Fibroblast of upper back skin (primary cell): ENCODE data around the gene ABCC8.

Source experiments
- DNase-seq: peaks from one replicate; pipeline ENCODE4 v3.0.0-alpha.2; 2013

The ABCC8 gene

DNA sequence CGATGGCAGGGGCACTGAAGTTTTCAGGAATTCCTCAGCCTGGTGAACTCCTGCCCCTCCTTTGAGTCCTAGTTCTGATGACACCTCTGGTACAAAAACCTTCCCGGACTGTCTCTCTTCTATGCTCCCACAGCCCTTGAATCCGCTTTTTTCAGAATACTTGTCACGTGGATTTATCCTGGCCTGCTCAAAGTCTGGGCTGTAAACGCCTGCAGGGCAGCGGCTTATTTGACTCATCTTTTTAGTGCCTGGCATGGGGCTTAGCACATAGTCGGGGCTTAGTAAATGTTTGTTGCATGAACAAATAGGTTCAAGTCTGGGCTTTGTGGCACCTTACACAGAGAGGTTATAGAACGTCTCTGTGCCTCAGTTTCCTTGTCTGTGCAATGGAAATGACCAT lies 74.8 kb downstream of the ABCC8 start:
- DNase-seq: no peak

DNA sequence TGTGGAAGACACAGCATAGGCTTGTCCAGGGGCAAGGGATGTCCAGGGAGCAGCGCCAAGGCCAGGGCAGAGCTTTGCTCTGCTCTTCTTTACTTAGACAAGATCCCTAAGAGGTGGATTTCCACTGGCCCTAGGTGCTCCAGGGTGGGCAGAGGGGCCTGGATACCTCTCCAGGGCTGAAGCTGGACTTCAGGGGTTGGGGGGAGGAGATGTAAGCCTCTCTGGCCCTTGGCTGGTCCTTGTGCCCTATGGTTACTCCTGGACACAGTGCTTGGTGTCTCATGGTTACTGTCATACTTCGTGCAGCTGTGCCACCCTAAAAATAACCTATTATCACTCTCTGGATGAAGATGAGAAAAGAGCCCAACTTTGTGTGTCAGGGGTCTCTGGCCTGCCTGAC lies 75.3 kb downstream of the ABCC8 start:
- DNase-seq: no peak

DNA sequence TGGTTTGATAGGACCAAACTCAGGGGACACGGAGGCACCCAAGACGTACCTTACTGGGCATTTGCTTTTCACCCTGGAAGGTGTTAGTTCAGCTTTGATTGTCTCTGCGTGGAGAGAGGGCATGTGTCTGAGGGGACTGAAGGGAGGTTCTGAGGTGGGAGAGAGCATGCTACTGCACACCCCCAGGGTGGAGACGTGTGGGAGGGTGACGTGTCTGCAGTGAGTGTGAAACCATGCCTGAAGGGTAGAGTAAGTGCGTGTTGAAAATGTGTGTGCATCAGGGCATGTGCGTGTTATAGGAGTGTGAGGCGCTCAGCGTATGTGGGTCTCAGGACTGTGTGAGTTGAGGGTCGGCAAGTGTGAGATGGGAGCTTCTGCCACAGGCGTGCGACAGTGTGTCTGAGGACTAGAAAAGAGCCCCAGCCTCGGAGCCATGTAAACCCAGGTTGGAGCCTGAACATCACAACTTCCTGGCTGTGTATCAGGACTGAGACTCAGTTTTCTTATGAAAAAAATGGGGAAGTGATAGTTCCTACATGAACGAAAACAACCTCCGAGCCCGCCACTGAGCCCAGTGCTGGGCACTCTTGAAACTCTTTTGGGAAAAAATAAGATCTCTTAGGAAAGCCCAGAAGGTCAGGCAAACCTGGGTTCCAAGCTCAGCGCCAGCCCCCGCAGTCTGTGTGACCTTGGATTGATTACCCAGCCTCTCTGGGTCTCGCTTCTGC lies 76.4 kb downstream of the ABCC8 start:
- no peak for DNase-seq

DNA sequence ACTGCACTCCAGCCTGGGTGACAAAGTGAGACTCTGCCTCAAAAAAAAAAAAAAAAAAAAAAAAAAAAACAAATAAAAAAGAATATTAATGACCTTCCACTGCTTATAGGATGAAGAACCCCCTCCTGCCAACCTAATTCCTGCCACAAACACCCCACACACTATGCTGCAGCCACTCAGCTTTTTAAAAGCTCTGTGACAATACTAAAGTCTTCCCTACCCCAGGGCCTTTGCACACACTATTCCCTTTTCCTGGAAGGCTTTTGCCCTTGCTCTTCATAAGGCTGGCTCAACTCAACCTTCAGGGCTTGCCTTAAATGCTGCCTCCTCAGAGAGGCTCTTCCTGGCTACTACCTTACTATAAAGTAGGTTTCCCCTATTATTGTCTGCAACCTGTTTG lies 77.4 kb downstream of the ABCC8 start:
- no peak for DNase-seq

DNA sequence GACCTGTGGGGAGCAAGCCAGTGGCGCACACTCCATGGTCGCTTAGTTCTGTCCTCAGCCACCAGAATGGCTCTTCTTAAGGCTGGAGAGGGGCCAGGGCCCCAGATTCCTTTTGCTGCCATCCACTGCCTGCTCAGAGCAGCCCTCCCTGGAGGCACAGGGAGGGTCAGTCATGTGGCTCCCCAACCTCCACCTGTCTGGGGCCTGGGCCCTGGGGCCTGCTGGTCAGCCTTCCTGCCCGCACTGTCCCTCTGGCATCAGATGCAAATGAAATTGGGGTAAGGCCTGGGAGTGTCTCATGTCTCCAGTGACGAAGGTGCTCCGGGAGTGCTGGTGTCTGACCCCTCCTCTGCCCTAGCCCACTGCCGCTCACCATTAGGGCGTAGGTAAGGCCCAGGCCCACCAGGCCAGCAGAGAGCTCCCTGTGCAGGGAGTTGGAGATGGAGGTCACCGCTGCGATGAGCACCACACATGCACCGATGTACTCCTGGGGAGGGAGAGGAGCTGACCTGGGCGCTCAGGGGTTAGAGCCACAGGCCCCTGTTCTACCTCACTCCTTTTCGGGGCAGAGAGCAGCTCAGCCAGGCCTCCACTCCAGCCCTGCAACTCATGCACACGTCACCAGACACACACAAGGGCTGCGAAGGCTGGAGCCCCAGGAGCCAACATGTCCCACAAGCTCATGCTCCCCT lies 79.2 kb downstream of the ABCC8 start:
- no peak for DNase-seq

DNA sequence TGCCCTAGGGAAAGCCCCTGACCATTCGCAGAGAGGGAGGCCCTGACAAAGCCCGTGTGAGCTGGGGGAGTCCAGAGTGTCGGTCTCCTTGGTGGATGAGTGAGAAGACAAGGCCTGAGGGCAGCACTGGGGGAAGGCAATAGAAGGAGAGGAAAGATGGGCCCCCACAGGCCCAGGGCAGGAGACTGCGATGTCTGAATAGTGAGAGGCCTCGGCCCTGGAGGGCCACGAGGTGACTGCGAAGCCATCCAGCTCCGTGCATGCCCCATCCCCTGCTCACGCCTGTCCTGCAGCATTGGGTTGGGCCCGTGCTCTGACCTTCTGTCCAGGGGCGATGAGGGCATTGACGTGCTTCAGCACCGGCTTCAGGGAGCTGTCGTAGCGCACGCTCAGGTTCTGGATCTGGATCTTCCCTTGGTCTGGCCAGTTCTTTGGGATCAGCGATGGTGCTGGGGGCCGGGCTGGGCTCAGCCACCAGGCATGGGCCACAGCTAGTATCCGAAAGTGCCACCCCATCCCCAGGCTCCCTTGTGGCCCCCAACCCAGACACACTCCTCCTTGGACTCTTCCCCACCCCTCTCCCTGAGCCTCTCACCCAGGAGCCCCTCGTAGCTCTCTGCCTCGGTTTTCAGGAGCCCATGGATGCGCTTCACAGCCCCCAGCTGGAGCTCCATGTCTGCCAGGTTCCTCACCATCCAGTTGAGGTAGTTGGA lies 79.9 kb downstream of the ABCC8 start:
- no peak for DNase-seq

DNA sequence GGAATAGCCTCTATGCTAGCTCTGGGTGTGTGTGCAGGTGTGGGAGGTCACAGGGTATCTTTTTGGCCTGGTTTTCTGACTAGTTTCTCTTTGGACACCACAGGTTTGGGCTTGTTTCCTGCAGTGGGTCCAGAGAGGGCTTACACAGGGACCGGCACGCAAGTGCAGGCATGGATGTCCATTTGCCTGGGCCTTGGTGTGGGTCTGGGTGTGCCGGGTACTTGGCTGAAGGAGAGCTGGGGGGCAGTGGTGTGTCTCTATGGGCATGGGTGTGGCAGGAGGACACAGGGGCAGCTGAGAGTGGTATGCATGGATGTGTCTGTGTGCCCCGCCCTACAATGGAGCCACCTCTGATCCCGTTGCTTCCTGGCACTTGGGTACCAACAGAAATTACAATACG lies 80.7 kb downstream of the ABCC8 start:
- DNase-seq: no peak

DNA sequence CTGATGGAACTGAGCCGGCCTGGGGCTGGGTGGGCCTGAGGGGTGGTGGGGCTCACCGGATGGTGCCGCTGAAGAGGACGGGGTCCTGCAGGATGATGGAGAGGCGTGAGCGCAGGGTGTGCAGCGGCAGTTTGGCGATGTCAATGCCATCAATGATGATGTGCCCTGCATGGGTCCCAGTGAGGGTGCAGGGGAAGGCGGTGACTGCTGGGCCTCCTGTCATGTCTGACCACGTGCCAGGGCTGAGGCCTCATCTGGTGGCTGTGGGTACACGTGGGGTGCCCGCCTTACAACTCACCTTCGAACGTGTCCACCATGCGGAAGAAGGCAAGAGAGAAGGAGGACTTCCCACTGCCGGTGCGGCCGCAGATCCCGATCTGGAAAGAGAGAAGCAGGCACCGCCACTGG lies 81.1 kb downstream of the ABCC8 start:
- DNase-seq: no peak

DNA sequence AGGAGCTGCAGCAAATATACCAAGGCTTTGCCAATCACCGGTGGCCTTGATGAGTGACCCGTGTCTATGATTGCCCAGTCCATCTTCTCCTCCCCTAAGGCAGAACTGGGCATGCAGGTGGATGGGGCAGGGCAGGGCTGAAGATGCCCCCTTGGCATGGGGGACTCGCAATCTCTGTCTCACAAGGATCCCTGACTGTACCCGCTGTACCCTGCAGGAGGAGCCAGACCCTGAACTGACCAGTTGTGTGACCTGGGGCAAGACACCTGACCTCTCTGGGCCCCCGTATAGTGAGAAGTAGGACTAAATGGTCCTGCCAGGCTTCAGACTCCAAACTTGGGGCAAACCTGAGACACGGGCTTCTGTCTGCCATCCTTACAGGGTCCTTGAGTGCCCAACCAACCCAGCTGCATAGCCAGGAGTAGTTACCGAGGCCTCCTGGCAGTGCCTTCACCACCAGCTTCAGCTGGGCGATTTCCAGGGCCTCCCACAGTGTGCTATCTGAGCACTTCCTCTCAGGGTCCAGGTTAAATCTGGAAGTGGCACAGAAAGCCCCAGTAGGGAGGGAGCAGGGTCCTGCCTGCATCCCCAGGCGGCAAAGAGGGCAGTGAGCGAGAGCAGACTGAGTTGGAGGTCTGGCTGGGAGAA lies 81.8 kb downstream of the ABCC8 start:
- DNase-seq: no peak

DNA sequence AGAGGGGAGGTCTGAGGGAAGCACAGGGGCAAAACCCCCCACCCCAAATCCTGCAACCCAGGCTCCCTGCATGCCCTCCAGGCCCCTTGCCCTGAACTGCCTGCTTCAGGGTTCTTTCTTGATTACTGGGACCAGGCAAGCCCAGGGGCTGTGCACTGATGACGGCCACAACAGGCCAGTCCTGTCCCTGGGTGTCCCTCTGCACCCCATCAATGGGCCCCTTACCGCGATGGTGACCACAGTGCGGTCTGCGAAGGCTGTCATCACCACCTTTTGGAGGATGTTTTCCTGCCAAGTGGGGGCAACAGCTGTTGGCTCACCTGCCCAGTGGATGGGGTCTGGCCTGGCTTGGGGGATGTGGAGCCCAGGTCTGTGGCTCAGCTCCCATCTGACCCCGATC lies 83.2 kb downstream of the ABCC8 start:
- DNase-seq: no peak

DNA sequence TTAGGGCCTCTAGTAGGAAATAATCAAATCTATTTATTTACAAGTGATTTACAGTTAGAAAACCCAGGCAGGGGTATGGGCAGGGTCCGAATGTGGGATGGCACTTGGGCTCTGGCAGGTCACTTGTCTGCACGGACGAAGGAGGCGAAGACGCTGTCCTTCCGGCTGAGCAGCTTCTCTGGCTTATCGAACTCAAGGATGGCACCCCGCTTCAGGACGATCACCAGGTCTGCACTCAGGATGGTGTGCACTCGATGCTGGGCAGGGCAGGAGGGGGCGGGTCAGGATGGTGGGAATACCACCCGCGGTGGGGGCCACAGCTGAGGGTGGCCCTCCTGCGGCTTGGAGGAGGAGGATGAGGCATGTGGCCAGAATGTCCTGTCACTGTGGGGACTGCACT lies 83.8 kb downstream of the ABCC8 start:
- DNase-seq: no peak

DNA sequence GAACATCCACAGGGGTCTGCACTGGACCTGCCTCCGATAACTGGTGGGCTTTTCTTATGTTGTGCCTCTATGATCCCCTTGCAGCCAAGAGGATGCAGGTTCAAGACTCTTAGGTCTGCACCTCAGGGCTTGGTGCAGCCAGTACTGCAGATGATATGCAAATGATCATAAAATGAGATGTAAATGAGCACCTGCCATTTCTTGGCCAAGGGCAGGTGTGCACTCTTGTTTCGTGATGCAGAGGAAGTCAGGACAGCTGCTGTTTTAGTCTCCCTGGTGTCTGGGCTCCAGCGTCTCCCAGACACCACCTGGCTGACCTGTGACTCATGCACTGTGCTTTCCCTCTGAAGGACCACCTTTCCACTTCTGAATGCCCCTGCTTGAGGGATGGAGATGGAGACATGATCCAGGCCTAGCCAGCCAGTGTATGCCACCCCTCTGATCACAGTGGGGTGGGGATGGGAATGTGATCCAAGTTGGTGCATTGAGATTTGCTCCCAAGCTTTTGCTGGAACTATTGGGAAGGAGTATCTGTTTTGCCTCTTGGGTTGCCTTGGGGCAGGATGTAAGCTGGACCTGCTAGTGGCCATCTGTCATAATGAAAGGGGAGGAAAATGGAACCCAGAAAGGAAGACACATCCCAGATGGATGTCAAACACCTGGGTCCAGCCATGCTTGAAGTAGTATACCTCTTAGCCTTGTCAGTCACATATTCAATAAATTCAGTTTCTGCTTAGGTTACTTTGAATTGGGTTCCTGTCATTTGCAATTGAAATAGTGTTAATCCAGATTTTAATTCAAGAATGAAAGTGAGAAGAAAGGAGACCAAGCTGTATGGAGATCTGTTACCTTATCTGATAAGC lies 84.9 kb downstream of the ABCC8 start:
- DNase-seq: no peak

DNA sequence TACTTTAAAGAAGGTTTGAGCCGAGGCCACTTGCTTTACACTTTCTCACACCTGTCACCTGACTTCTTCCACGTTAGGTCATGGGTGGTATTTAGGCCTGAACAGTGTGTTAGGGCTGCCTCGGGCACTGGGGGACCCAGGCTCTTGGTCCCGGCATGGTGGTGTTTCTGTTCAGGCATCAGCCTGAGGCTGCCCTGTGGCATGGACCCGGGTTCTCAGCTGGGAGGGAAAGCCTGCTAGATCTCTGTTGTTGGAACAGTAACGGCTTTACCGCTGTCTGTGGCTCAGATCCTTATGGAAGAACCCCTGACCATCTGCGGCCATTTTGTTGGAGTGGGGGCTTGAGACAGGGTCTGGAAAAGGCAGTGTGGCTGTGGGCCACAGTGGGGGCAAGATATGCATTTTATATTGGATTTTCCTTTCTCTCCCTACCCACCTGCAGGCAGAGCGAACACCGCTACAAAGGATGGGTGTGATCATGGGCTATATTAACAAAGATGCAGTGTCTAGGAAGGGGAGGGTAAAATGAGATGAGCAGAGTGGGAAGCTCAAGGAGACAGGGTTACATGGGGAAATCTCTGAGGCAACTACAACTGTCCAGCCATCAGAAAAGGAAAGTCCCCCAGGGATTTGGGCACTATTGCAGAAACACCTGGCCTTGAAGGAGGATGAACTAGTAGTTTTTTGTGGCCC lies 86.5 kb downstream of the ABCC8 start:
- no peak for DNase-seq

DNA sequence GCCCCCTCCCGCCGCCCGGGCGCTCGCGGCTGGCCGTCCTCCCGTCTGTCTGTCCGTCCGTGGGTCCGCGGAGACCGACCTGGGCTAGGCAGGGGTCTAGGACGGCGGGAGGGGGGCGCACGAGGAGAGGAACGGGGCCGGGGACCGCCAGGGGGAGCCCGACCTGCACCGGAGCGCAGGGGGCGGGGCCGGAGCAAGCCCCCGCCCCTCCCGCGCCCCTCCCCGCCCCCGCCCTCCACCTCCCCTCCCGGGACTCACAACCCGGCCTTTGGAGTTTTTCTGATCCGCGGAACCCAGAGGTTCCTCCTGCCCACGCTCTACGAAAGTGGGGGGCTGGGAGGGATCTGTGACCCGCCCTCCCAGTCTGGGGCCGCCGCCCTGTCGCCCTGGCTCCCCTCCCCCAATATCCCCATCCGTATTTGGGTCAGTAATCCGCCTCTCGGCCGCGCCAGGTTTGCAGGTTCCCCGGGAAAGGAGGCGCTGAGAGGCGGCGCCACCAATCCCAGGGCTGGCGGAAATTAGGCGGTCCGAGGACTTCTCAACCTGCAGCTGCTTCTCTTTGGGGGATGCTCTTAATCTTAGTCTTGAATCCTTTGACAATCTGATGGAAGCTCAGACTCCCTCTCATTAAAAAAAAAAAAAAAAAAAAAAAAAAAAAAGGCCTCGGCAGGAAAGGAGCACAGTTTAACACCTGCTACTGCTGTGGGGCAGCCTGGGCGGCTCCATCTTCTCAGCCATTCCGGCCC lies 87.3 kb downstream of the ABCC8 start:
- DNase-seq: peak; percentile 13

DNA sequence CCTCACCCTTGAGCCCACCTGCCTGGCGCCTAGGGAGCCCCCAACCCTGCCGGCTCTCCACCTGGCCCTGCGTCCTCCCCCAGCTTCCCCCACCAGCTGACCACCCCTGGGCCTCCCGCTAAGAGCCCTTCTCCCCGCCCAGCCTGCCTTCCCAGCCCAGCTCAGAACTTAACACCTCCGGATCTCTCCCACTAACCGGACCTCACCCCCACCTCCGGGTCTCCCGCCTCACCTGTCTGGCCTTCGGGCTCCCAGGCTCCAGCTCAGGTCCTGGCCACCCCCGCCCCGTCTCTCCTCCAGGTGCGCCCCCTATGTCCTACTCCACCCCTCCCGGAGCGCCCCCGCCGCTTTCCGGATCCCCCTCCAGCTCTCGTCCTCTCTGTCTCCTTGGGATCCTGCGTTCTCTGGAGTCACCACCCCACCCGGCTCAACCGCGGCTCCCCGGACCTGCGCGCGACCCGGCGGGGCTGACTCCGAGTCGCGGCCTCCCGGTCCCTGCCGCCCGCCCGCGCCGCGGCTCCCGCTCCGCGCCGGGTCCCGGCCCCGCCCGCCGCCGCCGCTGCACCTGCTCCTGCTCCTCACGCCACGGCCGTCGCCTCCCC lies 87.9 kb downstream of the ABCC8 start, which contains the start of gene KCNJ11:
KCNJ11 (minus strand) TSS at position 51 of the 602 bp plus-strand sequence. CDS start 568 bp downstream, outside the sequence.
- no peak for DNase-seq

DNA sequence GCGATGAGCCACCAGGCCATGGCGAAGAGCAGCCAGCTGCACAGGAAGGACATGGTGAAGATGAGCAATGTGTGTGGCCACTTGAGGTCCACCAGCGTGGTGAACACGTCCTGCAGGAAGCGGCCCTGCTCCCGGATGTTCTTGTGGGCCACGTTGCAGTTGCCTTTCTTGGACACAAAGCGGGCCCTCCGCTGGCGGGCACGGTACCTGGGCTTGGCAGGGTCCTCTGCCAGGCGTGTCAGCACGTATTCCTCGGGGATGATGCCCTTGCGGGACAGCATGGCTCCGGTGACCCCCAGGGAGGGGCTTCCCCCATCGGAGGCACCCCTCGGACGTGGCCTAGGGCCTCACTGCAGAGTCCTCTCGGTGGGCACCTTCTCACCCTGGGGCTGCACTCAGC lies 88.8 kb downstream of the ABCC8 start:
- no peak for DNase-seq

DNA sequence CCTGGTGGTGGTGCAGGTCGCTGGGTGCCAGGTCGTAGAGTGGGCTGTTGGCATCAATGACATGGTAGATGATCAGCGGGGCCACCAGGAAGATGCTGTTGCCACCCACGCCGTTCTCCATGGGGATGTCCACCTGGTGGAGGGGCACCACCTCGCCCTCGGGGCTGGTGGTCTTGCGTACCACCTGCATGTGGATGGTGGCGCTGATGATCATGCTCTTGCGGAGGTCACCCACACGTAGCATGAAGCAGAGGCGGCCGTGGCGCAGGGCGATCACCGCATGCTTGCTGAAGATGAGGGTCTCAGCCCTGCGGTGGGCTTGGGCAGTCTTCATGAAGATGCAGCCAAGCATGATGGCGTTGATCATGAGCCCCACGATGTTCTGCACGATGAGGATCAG lies 89.4 kb downstream of the ABCC8 start:
- DNase-seq: no peak

DNA sequence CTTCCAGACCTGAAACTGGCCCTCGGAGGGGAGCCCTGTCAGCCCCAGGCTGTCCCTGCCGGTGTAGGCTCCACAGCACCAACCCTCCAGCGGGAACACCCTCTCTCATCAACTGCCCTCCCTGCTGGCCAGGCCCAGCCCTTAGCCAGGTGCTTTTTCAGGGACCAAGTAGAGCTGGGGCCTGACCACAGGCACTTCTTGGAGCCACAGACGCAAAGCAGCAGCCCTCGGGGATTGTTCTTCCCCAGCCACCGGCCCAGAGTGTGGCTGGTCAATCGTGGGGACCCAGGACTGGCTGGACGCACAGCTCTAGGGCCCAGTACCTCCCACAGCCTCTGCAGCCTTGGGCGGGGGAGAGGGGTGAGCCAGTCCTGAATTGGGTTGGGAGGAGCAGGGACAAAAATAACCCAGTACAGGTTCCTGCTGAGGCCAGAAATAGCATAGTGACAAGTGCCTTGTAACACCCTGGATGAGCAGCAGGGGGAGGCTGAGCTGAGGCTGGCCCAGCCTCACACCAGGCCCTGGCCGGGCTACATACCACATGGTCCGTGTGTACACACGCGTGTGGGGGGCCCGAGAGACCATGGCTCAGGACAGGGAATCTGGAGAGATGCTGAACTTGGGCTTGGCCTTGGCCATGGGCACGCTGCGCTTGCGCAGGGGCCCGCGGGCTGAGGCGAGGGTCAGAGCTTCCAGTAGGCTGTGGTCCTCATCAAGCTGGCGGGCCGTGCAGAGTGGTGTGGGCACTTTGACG lies 90.1 kb downstream of the ABCC8 start:
- DNase-seq: peak; percentile 25

DNA sequence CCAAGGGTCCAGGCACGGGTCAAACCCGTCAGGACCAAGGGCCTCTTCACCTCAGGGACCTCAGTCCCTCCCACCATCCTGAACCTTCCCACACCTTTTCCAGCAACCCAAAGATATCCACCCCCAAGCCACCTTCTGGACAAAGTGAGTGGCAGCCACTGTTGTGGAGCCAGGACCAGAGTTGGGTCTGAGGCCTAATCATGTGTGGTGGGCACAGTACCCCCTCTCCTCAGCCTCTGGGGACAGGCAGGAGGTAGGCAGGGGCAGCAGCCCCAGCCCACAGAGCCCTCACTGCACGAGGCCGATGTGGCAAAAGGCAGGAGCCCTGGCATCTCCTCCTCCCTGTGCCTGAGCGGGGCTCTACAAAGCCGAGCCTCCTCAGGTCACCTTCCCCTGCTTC lies 90.7 kb downstream of the ABCC8 start:
- no peak for DNase-seq

DNA sequence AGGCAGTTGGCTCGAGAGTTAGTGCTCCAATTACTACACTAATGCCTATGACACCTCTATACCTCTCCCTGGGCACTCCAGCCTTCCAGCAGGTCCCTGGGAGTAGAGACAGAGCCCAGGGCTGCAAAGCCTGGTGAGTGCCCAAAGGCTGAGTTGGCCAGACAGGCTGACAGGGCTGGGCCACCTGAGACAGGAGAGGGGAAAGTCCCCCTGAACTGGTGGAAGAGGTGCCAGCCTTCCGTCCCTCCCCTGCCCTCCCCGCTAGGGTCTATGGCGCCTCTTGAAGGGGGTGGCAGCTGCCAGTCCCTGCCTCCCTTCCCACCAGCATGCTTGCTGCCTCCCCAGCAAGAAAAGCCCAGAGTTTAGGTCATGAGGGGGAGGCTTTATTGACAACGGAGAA lies 91.2 kb downstream of the ABCC8 start:
- DNase-seq: no peak
